ENCODE results near the gene AFF3. TPM values are rescaled to one million over a fixed set of nuclear protein-coding genes. Genes with fewer than 3 reads are reported as not detected.

AFF3 gene
- total and polyA plus RNA-seq, 2 of the 8 experiments (the other 6 are each of a cell fraction or from before 2014, with no cell fraction given): 0.27 to 3.0 TPM

- Histone ChIP-seq H2AFZ (ENCODE audit: low read length) (no peak overlapping the region), H3K18ac (ENCODE audit: extremely low read depth, low read length) (no peak overlapping the region), H3K4me2 (ENCODE audit: insufficient read depth in 1 of 2, low read depth in 2 of 2, low read length in 2 of 2) (no peak overlapping the region), H3K4me1 (replicated peaks in 1 of 4; ENCODE audit: control insufficient read depth in 3 of 4, insufficient read depth in 4 of 4, low read length in 3 of 4) (no peaks in the 10 kb centered on the region), H3K56ac (replicated peaks; ENCODE audit: insufficient read length, low read depth, low read length) (no peak overlapping the region), H2BK5ac (ENCODE audit: low read depth, low read length) (no peak overlapping the region), H3K27ac (ENCODE audit: low read depth, low read length) (no peak overlapping the region), H4K91ac (replicated peaks; ENCODE audit: insufficient read length, low read length) (no peak overlapping the region), H3K4ac (replicated peaks; ENCODE audit: insufficient read length, low read depth, low read length) (no peak overlapping the region), H3K9ac (replicated peaks in 1 of 4; ENCODE audit: extremely low read depth in 1 of 4, low read depth in 3 of 4, low read length in 3 of 4) (no peak overlapping the region), H2BK15ac (ENCODE audit: low read length) (no peak overlapping the region), H3K23me2 (ENCODE audit: low read depth, low read length) (no peaks in the 10 kb centered on the region; the same call in 1 of the 2 replicates), H3K27me3 (replicated peaks in 1 of 4; ENCODE audit: control insufficient read depth in 3 of 4, extremely low read depth in 1 of 4, insufficient read depth in 3 of 4, low read length in 3 of 4) (no peaks in the 10 kb centered on the region), H3K23ac (ENCODE audit: insufficient read length) (no peak overlapping the region), H3K36me3 (ENCODE audit: control insufficient read depth in 2 of 4, insufficient read depth in 4 of 4, low read length in 3 of 4) (no peaks in the 10 kb centered on the region), H2BK20ac (ENCODE audit: low read length) (no peak overlapping the region), H3K9me3 (ENCODE audit: insufficient read depth in 2 of 2, low read depth in 1 of 2, low read length in 1 of 2) (peaks cover 3 to 9% of the 10 kb centered on the region in 2 experiments; a peak in 3 of 4 replicates), H4K8ac (ENCODE audit: extremely low read depth, insufficient read depth, low read length) (no peak overlapping the region), H2BK120ac (replicated peaks; ENCODE audit: low read depth, low read length) (no peak overlapping the region), H3K14ac (ENCODE audit: insufficient read length) (peak overlapping the region; percentile 88), H2AK5ac (ENCODE audit: low read depth, low read length) (no peak overlapping the region), H3K79me1 (ENCODE audit: low read depth, low read length) (no peaks in the 10 kb centered on the region), H4K20me1 (replicated peaks in 1 of 2; ENCODE audit: control insufficient read depth in 1 of 2, insufficient read depth in 2 of 2, low read length in 2 of 2) (no peaks in the 10 kb centered on the region), H2BK12ac (ENCODE audit: low read depth, low read length) (no peak overlapping the region), H4K5ac (ENCODE audit: insufficient read length, low read depth, low read length) (no peak overlapping the region), H3K4me3 (ENCODE audit: extremely low read depth in 1 of 4, insufficient read depth in 2 of 4, low read depth in 3 of 4, low read length in 4 of 4) (no peak overlapping the region), H3K79me2 (ENCODE audit: control insufficient read depth in 1 of 2, insufficient read depth in 2 of 2, low read length in 2 of 2) (no peaks in the 10 kb centered on the region)
- DNase-seq (ENCODE audit: low read depth in 1 of 2, low spot score in 2 of 2) (no peak), FAIRE-seq (no peak)
- TF ChIP-seq CHD1 (IDR thresholded peaks at IDR 0.05; ENCODE audit: low read depth, low read length): no peak
- no peak for TF ChIP-seq TCF12 (IDR thresholded peaks at IDR 0.05; ENCODE audit: low read depth, low read length)
- TF ChIP-seq BACH1 (IDR thresholded peaks at IDR 0.05; ENCODE audit: low read length): no peak
- no peak for TF ChIP-seq SIRT6 (IDR thresholded peaks at IDR 0.05; ENCODE audit: low read length)
- no peak for TF ChIP-seq NANOG (IDR thresholded peaks at IDR 0.05; ENCODE audit: insufficient read depth, low read depth, low read length, poor library complexity, severe bottlenecking)
- TF ChIP-seq ZNF274 (IDR thresholded peaks at IDR 0.05; ENCODE audit: borderline replicate concordance, extremely low read depth, low read length): no peak
- TF ChIP-seq KDM5A (IDR thresholded peaks at IDR 0.05; ENCODE audit: low read length): no peak
- TF ChIP-seq EZH2 (IDR thresholded peaks at IDR 0.05; ENCODE audit: low read depth, low read length, severe bottlenecking): no peak
- TF ChIP-seq SRF (IDR thresholded peaks at IDR 0.05; ENCODE audit: low read depth, low read length): no peak
- POLR2A ChIA-PET (ENCODE audit: partially characterized antibody): no interaction called here
- CTCF ChIA-PET (ENCODE audit: partially characterized antibody): interaction anchor here (1.3 kb wide), 1 partner anchor 16 kb away, joined by 3 read pairs; no protein-coding TSS in a partner anchor
- 93% methylated on average over 4 of the region's 4 CpGs; no CpG with 5 or more reads in 1 of the 2 experiments for WGBS, 2 experiments (ENCODE audit: extremely low coverage in 1 of 2, insufficient coverage in 1 of 2, insufficient read length in 1 of 2, insufficient replicate concordance in 2 of 2, low coverage in 1 of 2, low lambda C conversion rate in 2 of 2, missing lambda C conversion rate in 1 of 2)
Observed at GRCh38 chr2:99801327-99801901, 341.0 kb downstream of the AFF3 start.
